ENCODE measurements around the gene ATP6V0B. TPM values are rescaled to one million over a fixed set of nuclear protein-coding genes. Genes with fewer than 3 reads are reported as not detected.

Gene ATP6V0B
- total and polyA plus RNA-seq, 11 donors, result 71.4 to 235 (median 93.2) TPM

DNA sequence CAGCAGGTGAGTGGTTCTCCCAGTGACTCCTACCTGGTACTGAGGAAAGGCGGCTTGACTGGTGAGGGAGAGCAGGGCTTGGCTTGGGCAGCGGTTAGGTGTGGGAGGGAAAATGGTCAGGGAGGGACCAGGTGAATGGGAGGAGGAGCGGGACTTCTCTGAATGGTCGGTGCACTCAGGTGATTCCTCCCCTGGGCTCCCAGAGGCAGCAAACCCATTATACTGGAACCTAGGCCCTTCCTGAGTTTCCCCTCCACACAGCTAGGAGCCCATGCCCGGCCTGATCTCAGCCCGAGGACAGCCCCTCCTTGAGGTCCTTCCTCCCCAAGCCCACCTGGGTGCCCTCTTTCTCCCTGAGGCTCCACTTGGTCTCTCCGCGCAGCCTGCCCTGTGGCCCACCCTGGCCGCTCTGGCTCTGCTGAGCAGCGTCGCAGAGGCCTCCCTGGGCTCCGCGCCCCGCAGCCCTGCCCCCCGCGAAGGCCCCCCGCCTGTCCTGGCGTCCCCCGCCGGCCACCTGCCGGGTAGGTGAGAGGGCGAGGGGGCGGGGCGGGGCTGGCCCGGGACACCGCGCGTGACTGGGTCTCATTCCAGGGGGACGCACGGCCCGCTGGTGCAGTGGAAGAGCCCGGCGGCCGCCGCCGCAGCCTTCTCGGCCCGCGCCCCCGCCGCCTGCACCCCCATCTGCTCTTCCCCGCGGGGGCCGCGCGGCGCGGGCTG is 38.9 kb upstream of the ATP6V0B start:
- ATAC-seq (no peak), DNase-seq (no peak)
- Histone ChIP-seq H3K4me3 (peak overlapping the region in 10 of 12 donors; percentile 29 to 57 (median 50)), H3K27me3 (peaks cover 3 to 23% (median 9%) of the 10 kb centered on the region in 9 donors), H3K9me3 (no peaks in the 10 kb centered on the region), H3K4me1 (peaks cover 3 to 32% (median 19%) of the 10 kb centered on the region in 12 donors), H3K36me3 (no peaks in the 10 kb centered on the region), H3K27ac (peak overlapping the region in 1 of 12 donors; percentile 11)
- no peak for TF ChIP-seq POLR2A (IDR thresholded peaks at IDR 0.05)
- TF ChIP-seq, protein P1, sequence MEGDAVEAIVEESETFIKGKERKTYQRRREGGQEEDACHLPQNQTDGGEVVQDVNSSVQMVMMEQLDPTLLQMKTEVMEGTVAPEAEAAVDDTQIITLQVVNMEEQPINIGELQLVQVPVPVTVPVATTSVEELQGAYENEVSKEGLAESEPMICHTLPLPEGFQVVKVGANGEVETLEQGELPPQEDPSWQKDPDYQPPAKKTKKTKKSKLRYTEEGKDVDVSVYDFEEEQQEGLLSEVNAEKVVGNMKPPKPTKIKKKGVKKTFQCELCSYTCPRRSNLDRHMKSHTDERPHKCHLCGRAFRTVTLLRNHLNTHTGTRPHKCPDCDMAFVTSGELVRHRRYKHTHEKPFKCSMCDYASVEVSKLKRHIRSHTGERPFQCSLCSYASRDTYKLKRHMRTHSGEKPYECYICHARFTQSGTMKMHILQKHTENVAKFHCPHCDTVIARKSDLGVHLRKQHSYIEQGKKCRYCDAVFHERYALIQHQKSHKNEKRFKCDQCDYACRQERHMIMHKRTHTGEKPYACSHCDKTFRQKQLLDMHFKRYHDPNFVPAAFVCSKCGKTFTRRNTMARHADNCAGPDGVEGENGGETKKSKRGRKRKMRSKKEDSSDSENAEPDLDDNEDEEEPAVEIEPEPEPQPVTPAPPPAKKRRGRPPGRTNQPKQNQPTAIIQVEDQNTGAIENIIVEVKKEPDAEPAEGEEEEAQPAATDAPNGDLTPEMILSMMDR (IDR thresholded peaks at IDR 0.05), result no peak
- 10 to 23% (median 16%) methylated on average over 20 to 48 of the region's 48 CpGs for WGBS, 4 donors
- intact Hi-C loops (cut with DNase I), result loop anchor here in 7 of 10 donors (1.0 to 10.0 kb wide), 6 partner anchors 109 to 411 kb away; partner anchors contain the start of gene PTPRF (in 1 of the 7)

DNA sequence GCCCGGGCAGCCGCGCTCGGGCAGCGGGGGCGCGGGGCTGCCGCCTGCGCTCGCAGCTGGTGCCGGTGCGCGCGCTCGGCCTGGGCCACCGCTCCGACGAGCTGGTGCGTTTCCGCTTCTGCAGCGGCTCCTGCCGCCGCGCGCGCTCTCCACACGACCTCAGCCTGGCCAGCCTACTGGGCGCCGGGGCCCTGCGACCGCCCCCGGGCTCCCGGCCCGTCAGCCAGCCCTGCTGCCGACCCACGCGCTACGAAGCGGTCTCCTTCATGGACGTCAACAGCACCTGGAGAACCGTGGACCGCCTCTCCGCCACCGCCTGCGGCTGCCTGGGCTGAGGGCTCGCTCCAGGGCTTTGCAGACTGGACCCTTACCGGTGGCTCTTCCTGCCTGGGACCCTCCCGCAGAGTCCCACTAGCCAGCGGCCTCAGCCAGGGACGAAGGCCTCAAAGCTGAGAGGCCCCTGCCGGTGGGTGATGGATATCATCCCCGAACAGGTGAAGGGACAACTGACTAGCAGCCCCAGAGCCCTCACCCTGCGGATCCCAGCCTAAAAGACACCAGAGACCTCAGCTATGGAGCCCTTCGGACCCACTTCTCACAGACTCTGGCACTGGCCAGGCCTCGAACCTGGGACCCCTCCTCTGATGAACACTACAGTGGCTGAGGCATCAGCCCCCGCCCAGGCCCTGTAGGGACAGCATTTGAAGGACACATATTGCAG is 38.2 kb upstream of the ATP6V0B start:
- 11 to 55% (median 29%) methylated on average over 10 to 56 of the region's 56 CpGs for WGBS, 4 donors
- Histone ChIP-seq H3K4me1 (peaks cover 3 to 32% (median 19%) of the 10 kb centered on the region in 12 donors), H3K4me3 (peak overlapping the region in 11 of 12 donors; percentile 18 to 57 (median 50)), H3K36me3 (no peaks in the 10 kb centered on the region), H3K27ac (no peak overlapping the region), H3K9me3 (no peaks in the 10 kb centered on the region), H3K27me3 (peaks cover 3 to 23% (median 9%) of the 10 kb centered on the region in 9 donors)
- peak in 2 of 4 donors; percentile 37 to 41 for ATAC-seq
- peak in 2 of 5 donors; percentile 53 to 54 for DNase-seq
- TF ChIP-seq POLR2A (IDR thresholded peaks at IDR 0.05), result no peak
- TF ChIP-seq, protein P1 (IDR thresholded peaks at IDR 0.05), result peak in 2 of 12 donors; percentile 5 to 6
- intact Hi-C loops (cut with DNase I), result loop anchor here in 4 of 10 donors (5.0 to 10.0 kb wide), 3 partner anchors 108 to 412 kb away; partner anchors contain the start of gene PTPRF (in 1 of the 4)

DNA sequence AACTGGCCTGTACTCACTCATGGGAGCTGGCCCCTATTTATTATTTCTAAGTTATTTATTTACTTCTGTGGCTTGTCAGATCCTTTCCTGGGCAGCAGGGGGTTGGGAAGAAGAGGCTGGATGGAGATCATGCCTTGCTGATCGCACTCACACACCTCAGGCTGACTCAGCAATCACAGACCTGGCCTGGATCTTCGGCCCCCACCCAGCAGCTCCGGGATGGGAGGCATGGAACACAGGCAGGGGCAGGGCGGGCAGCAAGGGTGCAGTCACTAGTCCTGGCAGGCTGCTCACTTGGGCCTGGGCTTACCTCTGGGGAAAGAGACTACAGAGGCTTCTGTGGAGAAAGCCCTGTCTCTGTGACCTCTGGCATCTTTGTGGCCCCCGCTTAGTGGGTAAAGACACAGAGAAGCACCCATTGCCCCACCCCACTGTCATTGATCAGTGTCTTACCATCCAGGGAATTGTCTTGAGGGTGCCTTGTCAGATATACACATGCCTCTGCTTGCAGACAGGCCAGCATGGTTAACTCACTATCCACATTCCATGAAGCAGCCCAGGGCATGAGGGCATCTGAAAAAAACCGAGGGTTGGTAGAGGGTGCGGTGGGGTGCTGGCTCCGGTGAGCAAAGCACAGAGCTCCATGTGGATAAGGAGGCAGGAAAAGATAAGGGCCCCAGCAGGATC is 37.4 kb upstream of the ATP6V0B start:
- ATAC-seq (no peak), DNase-seq (no peak)
- Histone ChIP-seq H3K27ac (no peak overlapping the region), H3K9me3 (no peaks in the 10 kb centered on the region), H3K36me3 (no peaks in the 10 kb centered on the region), H3K4me3 (no peak overlapping the region), H3K4me1 (peaks cover 3 to 32% (median 19%) of the 10 kb centered on the region in 12 donors), H3K27me3 (peaks cover 3 to 23% (median 9%) of the 10 kb centered on the region in 9 donors)
- intact Hi-C loops (cut with DNase I), result loop anchor here in 4 of 10 donors (5.0 to 10.0 kb wide), 3 partner anchors 107 to 413 kb away; partner anchors contain the start of gene PTPRF (in 1 of the 4)
- 91 to 95% (median 94%) methylated on average over 7 to 8 of the region's 8 CpGs for WGBS, 4 donors
- TF ChIP-seq, protein P1 (IDR thresholded peaks at IDR 0.05), result no peak
- TF ChIP-seq POLR2A (IDR thresholded peaks at IDR 0.05), result no peak

Measured in heart left ventricle (tissue), 16 donors.